Astrocyte (in vitro differentiated cells and primary cell): ENCODE data around the gene TIMM44.

Experiments
- EZH2 ChIP-seq: IDR thresholded peaks from 2 replicates; pipeline ENCODE4 v1.6.1; 2012; ENCODE audit warnings: mild to moderate bottlenecking, low read length, inconsistent platforms; ENCODE audit not compliant: insufficient read depth
- TF ChIP-seq, protein P1 (sequence below): IDR thresholded peaks from 2 replicates; pipeline ENCODE4 v1.5.1; 2011; ENCODE audit warnings: low read depth, mild to moderate bottlenecking, inconsistent platforms, low read length, moderate library complexity; ENCODE audit not compliant: insufficient read depth

DNA sequence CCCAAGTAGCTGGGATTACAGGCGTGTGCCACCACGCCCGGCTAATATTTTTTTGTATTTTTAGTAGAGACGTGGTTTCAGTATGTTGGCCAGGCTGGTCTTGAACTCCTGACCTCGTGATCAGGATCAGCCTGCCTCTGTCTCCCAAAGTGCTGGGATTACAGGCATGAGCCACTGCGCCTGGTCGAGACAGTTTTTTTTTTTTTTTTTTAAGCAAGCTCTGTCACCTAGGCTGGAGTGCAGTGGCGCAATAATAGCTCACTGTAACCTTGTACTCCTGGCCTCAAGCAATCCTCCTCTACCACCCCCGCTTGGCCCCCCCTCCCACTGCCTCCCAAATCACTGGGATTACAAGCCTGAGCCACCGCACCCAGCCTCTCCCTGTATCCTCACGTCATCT is 46.2 kb downstream of the TIMM44 start:
- TF ChIP-seq, protein P1, sequence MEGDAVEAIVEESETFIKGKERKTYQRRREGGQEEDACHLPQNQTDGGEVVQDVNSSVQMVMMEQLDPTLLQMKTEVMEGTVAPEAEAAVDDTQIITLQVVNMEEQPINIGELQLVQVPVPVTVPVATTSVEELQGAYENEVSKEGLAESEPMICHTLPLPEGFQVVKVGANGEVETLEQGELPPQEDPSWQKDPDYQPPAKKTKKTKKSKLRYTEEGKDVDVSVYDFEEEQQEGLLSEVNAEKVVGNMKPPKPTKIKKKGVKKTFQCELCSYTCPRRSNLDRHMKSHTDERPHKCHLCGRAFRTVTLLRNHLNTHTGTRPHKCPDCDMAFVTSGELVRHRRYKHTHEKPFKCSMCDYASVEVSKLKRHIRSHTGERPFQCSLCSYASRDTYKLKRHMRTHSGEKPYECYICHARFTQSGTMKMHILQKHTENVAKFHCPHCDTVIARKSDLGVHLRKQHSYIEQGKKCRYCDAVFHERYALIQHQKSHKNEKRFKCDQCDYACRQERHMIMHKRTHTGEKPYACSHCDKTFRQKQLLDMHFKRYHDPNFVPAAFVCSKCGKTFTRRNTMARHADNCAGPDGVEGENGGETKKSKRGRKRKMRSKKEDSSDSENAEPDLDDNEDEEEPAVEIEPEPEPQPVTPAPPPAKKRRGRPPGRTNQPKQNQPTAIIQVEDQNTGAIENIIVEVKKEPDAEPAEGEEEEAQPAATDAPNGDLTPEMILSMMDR = no peak
- TF ChIP-seq EZH2 = no peak
